HepG2 (cell line): ENCODE data around the gene ELK1. TPM values are rescaled to one million over a fixed set of nuclear protein-coding genes. Genes with fewer than 3 reads are reported as not detected.

Experiments used
- ATAC-seq: fragments of 200-7000 bp; cut with Tn5 transposase; 3 replicates; pipeline ENCODE4 v1.9.1; 2020; ENCODE audit warnings: mild to moderate bottlenecking, moderate library complexity
- BruUV-seq: library from RNA; stranded (reverse); fragments of 400-500 nt; replicated peaks from 2 replicates; lab custom pipeline; 2021; lab: Mats Ljungman, UMichigan
- CTCF ChIA-PET: fragments of 300-600 bp; formaldehyde crosslinking; extraction: SDS; loops from one replicate; lab custom pipeline; 2021; ENCODE audit warnings: low total read pairs, inconsistent platforms, low intra/inter-chr PET ratio; lab: Yijun Ruan, JAX
- POLR2A ChIA-PET: fragments of 350-600 bp; sonication (Branson Sonifier 250); formaldehyde crosslinking; loops from one replicate; lab custom pipeline; 2020; ENCODE audit warnings: antibody characterized with exemption, inconsistent platforms; lab: Yijun Ruan, JAX
- DNase-seq: peaks from one replicate; pipeline ENCODE4 v3.0.0-alpha.2; 2015; ENCODE audit warnings: low spot score
- FAIRE-seq: peaks from 3 replicates; lab custom pipeline; 2011; peaks lifted over from hg19 to GRCh38; lab: Jason Lieb, UNC
- H2AFZ ChIP-seq: one replicate; pipeline ENCODE4 v1.6.1; 2011; ENCODE audit warnings: low read length, inconsistent platforms
- H3K27ac ChIP-seq: fragments of 300-600 bp; 3 replicates; pipeline ENCODE4 v1.8.0; 2011; ENCODE audit warnings: mixed run types, mild to moderate bottlenecking, mixed read lengths, low read length, inconsistent platforms; ENCODE audit not compliant: insufficient read depth; ENCODE audit errors: extremely low read length
- H3K27me3 ChIP-seq, 2 experiments: fragments of 200-600 bp in 1 of 2; 2 replicates in 1 of 2; 3 replicates in 1 of 2; pipeline versions ENCODE4 v1.6.0 to v1.8.0; 2011; ENCODE audit warnings: low read length in 2 of 2, mild to moderate bottlenecking in 2 of 2, moderate library complexity in 2 of 2, inconsistent platforms in 1 of 2; ENCODE audit not compliant: insufficient read depth in 2 of 2, control insufficient read depth in 1 of 2
- H3K36me3 ChIP-seq, 2 experiments: fragments of 200-600 bp in 1 of 2; replicated peaks in 1 of 2; 2 replicates in 1 of 2; 3 replicates in 1 of 2; pipeline versions ENCODE4 v1.5.1 to v1.8.0; 2011; ENCODE audit warnings: low read length in 2 of 2, inconsistent platforms in 1 of 2; ENCODE audit not compliant: insufficient read depth in 2 of 2, control insufficient read depth in 1 of 2
- H3K4me1 ChIP-seq: 2 replicates; pipeline ENCODE4 v1.5.1; 2012; ENCODE audit warnings: low read length, inconsistent platforms; ENCODE audit not compliant: insufficient read depth
- H3K4me2 ChIP-seq: 2 replicates; pipeline ENCODE4 v1.6.0; 2011; ENCODE audit warnings: low read depth, low read length, inconsistent platforms
- H3K4me3 ChIP-seq, 3 experiments: fragments of 200-600 bp in 1 of 3; sonication (generic), shearing (Covaris generic) in 1 of 3; replicated peaks in 1 of 3; 2 replicates each; pipeline ENCODE4 v1.5.1; 2011 to 2016; ENCODE audit warnings: low read length in 3 of 3, inconsistent platforms in 2 of 3, low read depth in 2 of 3, mild to moderate bottlenecking in 2 of 3, control low read depth in 1 of 3, mixed read lengths in 1 of 3; ENCODE audit not compliant: insufficient read depth in 1 of 3
- H3K79me2 ChIP-seq: one replicate; pipeline ENCODE4 v1.6.1; 2011; ENCODE audit warnings: low read length, inconsistent platforms; ENCODE audit not compliant: insufficient read depth
- H3K9ac ChIP-seq: 2 replicates; pipeline ENCODE4 v1.6.0; 2011; ENCODE audit warnings: mild to moderate bottlenecking, low read depth, low read length, inconsistent platforms; ENCODE audit not compliant: insufficient read depth
- H3K9me3 ChIP-seq: 2 replicates; pipeline ENCODE4 v1.5.1; 2012; ENCODE audit warnings: mild to moderate bottlenecking, low read length
- H4K20me1 ChIP-seq: 2 replicates; pipeline ENCODE4 v1.6.0; 2011; ENCODE audit warnings: inconsistent platforms, mild to moderate bottlenecking, low read length, moderate library complexity; ENCODE audit not compliant: insufficient read depth
- GTF2F1 ChIP-seq: fragments of 150-350 bp; IDR thresholded peaks from 2 replicates; pipeline ENCODE4 v1.6.1; 2014; ENCODE audit warnings: low read length
- HDAC2 ChIP-seq: sonication (generic); formaldehyde crosslinking; IDR thresholded peaks from 2 replicates; pipeline ENCODE4 v1.4.0; 2020; ENCODE audit warnings: missing genetic modification reagents
- MYC ChIP-seq: sonication (generic); formaldehyde crosslinking; IDR thresholded peaks from 2 replicates; pipeline ENCODE4 v1.9.0; 2021; ENCODE audit warnings: missing genetic modification reagents, borderline replicate concordance
- PHF5A ChIP-seq: IDR thresholded peaks from one replicate; pipeline ENCODE4 v1.6.1; 2018; ENCODE audit warnings: low read depth, missing genetic modification reagents; ENCODE audit not compliant: unreplicated experiment
- PHF8 ChIP-seq: sonication (generic); formaldehyde crosslinking; IDR thresholded peaks from 2 replicates; pipeline ENCODE4 v1.5.0; 2020; ENCODE audit warnings: missing genetic modification reagents
- PRPF4 ChIP-seq: fragments of 200-400 bp; formaldehyde crosslinking; IDR thresholded peaks from 2 replicates; pipeline ENCODE4 v1.6.1; 2016; ENCODE audit warnings: low read length, low read depth; ENCODE audit not compliant: poor library complexity, severe bottlenecking
- SRSF1 ChIP-seq: fragments of 200-400 bp; formaldehyde crosslinking; optimal IDR thresholded peaks from 2 replicates; pipeline ENCODE3; 2017; ENCODE audit warnings: mild to moderate bottlenecking, low read depth, low read length, moderate library complexity
- SRY ChIP-seq: sonication (generic); formaldehyde crosslinking; IDR thresholded peaks from 2 replicates; pipeline ENCODE4 v1.8.0; 2022; ENCODE audit warnings: mild to moderate bottlenecking, missing genetic modification reagents
- ZNF205 ChIP-seq: IDR thresholded peaks from 2 replicates; pipeline ENCODE4 v1.6.1; 2018; ENCODE audit warnings: missing biosample characterization, missing genetic modification reagents
- ZNF549 ChIP-seq: sonication (generic); formaldehyde crosslinking; IDR thresholded peaks from 2 replicates; pipeline ENCODE4 v1.5.0; 2020; ENCODE audit warnings: missing genetic modification reagents
- ZNF660 ChIP-seq: sonication (generic); formaldehyde crosslinking; IDR thresholded peaks from 2 replicates; pipeline ENCODE4 v1.5.1; 2020; ENCODE audit warnings: mild to moderate bottlenecking, low read depth, missing genetic modification reagents, borderline replicate concordance
- ZNF761 ChIP-seq: sonication (generic); formaldehyde crosslinking; conservative IDR thresholded peaks from 2 replicates; pipeline ENCODE4 v1.4.0; 2020; ENCODE audit warnings: mild to moderate bottlenecking, missing genetic modification reagents
- WGBS: methylation state at CpG from one replicate; pipeline ENCODE4 v1.1.6; 2017; ENCODE audit warnings: low lambda C conversion rate; 5-methylcytosine and 5-hydroxymethylcytosine counted together
- in situ Hi-C: cut with HindIII; loops from 2 replicates; pipeline ENCODE4 v1.10.0; 2017; ENCODE audit warnings: low pct_unique_long_range_greater_than_20kb; ENCODE audit not compliant: extremely low pct_ligation_motif_present
- intact Hi-C: fragments of 100-400 bp; cut with micrococcal nuclease; formaldehyde crosslinking; loops from one replicate; pipeline ENCODE4 v1.10.0; 2022; ENCODE audit not compliant: unreplicated experiment
- polyA plus RNA-seq, 8 experiments: library from polyadenylated mRNA; depleted of rRNA in 3 of 8; stranded (reverse) in 7 of 8; unstranded in 1 of 8; fragments of >200 nt; fragmentation: Illumina TruSeq in 4 of 8; extraction: Trizol in 4 of 8; gene quantifications; 2 replicates each; pipeline versions ENCODE4 v1.2.1 to v1.2.3, GENCODE V29; 2011 to 2016; ENCODE audit warnings: low read depth in 4 of 8, missing spikeins in 1 of 8, mixed read lengths in 1 of 8; ENCODE audit not compliant: insufficient read depth in 1 of 8
- total RNA-seq, 5 experiments: library from RNA; depleted of rRNA; stranded (reverse); fragments of >200 nt; fragmentation: Illumina TruSeq; extraction: Trizol; gene quantifications; 2 replicates each; pipeline ENCODE4 v1.2.3, GENCODE V29; 2016; ENCODE audit warnings: low read depth in 1 of 5
- TF ChIP-seq, protein P1 (sequence below): sonication (generic); formaldehyde crosslinking; IDR thresholded peaks from 2 replicates; pipeline ENCODE4 v1.4.0; 2020; ENCODE audit warnings: missing genetic modification reagents, borderline replicate concordance
- TF ChIP-seq, protein P2 (sequence below): fragments of 450-650 bp; IDR thresholded peaks from 2 replicates; pipeline ENCODE4 v1.6.1; 2016

Gene ELK1
- total and polyA plus RNA-seq, 2 of the 13 experiments (the other 11 are each of a cell fraction or from before 2014, with no cell fraction given), result 4.3 to 7.2 TPM

DNA sequence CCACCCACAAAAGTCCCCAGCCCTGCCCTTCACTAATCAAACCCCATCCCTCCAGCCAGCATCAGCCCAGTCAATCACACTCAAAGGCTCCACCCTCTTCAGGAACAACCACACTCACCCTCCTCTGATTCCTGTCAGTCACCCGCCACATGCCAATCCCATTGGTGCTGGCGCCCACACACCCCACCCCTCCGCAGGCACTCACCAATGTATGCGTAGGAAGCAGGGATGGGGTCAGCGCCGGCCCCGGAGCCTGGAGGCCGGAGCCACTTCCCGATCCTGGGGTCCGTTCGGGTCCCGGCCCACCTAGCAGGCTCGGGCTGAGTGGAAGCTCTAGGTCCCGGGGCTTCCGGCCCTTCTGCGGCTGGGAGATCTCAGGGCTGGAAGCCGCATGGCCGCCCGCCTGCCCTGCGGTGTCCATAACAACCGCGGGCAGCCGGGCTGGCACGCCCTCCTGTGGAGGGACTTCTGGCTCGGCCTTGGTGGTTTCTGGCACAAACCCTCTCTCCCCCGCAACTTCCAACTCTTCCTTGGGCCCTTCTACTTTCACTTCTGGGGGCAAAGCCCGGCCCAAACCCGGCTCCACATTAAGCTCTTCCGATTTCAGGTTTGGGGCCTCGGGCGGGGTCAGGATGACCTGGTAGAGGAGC is 12.7 kb downstream of the ELK1 start:
- Histone ChIP-seq H3K9me3 (no peaks in the 10 kb centered on the region), H3K36me3 (peaks cover 0 to 34% of the 10 kb centered on the region in 2 experiments; a peak in 4 of 5 replicates), H3K9ac (no peak overlapping the region), H3K4me1 (no peaks in the 10 kb centered on the region), H3K79me2 (no peaks in the 10 kb centered on the region), H4K20me1 (no peaks in the 10 kb centered on the region), H2AFZ (no peak overlapping the region), H3K4me2 (no peak overlapping the region), H3K27ac (no peak overlapping the region), H3K27me3 (no peaks in the 10 kb centered on the region), H3K4me3 (no peak overlapping the region)
- no peak for DNase-seq
- in situ Hi-C loops (no loop called here), intact Hi-C loops (no loop called here)
- CTCF ChIA-PET, result no interaction called here
- no peak for ATAC-seq
- WGBS, result 100% methylated on average over 4 of the region's 31 CpGs
- BruUV-seq, result no TSS peak
- FAIRE-seq, result no peak
- POLR2A ChIA-PET, result no interaction called here
- TF ChIP-seq PHF5A (CRISPR knock-in tag), result no peak
- no peak for TF ChIP-seq SRSF1
- TF ChIP-seq PHF8 (CRISPR knock-in tag), result no peak
- TF ChIP-seq PRPF4, result no peak
- no peak for TF ChIP-seq ZNF660
- TF ChIP-seq, protein P1, sequence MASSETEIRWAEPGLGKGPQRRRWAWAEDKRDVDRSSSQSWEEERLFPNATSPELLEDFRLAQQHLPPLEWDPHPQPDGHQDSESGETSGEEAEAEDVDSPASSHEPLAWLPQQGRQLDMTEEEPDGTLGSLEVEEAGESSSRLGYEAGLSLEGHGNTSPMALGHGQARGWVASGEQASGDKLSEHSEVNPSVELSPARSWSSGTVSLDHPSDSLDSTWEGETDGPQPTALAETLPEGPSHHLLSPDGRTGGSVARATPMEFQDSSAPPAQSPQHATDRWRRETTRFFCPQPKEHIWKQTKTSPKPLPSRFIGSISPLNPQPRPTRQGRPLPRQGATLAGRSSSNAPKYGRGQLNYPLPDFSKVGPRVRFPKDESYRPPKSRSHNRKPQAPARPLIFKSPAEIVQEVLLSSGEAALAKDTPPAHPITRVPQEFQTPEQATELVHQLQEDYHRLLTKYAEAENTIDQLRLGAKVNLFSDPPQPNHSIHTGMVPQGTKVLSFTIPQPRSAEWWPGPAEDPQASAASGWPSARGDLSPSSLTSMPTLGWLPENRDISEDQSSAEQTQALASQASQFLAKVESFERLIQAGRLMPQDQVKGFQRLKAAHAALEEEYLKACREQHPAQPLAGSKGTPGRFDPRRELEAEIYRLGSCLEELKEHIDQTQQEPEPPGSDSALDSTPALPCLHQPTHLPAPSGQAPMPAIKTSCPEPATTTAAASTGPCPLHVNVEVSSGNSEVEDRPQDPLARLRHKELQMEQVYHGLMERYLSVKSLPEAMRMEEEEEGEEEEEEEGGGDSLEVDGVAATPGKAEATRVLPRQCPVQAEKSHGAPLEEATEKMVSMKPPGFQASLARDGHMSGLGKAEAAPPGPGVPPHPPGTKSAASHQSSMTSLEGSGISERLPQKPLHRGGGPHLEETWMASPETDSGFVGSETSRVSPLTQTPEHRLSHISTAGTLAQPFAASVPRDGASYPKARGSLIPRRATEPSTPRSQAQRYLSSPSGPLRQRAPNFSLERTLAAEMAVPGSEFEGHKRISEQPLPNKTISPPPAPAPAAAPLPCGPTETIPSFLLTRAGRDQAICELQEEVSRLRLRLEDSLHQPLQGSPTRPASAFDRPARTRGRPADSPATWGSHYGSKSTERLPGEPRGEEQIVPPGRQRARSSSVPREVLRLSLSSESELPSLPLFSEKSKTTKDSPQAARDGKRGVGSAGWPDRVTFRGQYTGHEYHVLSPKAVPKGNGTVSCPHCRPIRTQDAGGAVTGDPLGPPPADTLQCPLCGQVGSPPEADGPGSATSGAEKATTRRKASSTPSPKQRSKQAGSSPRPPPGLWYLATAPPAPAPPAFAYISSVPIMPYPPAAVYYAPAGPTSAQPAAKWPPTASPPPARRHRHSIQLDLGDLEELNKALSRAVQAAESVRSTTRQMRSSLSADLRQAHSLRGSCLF (CRISPR knock-in tag), result no peak
- TF ChIP-seq GTF2F1, result no peak
- no peak for TF ChIP-seq SRY (CRISPR knock-in tag)
- no peak for TF ChIP-seq ZNF205
- no peak for TF ChIP-seq ZNF549
- no peak for TF ChIP-seq HDAC2 (CRISPR knock-in tag)
- TF ChIP-seq, protein P2, sequence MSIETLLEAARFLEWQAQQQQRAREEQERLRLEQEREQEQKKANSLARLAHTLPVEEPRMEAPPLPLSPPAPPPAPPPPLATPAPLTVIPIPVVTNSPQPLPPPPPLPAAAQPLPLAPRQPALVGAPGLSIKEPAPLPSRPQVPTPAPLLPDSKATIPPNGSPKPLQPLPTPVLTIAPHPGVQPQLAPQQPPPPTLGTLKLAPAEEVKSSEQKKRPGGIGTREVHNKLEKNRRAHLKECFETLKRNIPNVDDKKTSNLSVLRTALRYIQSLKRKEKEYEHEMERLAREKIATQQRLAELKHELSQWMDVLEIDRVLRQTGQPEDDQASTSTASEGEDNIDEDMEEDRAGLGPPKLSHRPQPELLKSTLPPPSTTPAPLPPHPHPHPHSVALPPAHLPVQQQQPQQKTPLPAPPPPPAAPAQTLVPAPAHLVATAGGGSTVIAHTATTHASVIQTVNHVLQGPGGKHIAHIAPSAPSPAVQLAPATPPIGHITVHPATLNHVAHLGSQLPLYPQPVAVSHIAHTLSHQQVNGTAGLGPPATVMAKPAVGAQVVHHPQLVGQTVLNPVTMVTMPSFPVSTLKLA, result no peak
- no peak for TF ChIP-seq ZNF761
- no peak for TF ChIP-seq MYC (CRISPR knock-in tag)
